ENCODE measurements around the gene REXO2.

- TF ChIP-seq CTCF (IDR thresholded peaks at IDR 0.05) (no peak), EP300 (IDR thresholded peaks at IDR 0.05) (no peak), POLR2A (IDR thresholded peaks at IDR 0.05) (no peak), POLR2AphosphoS5 (IDR thresholded peaks at IDR 0.05) (no peak)
Measured at GRCh38 chr11:114447892-114448291, 8.6 kb downstream of the REXO2 start.

All from suprapubic skin (tissue), 4 donors.